Lung (tissue), 12 donors: ENCODE measurements around the gene RDX. TPM values are rescaled to one million over a fixed set of nuclear protein-coding genes. Genes with fewer than 3 reads are reported as not detected.

Experiments
- ATAC-seq: fragments of 200-7000 bp; cut with Tn5 transposase; one replicate; pipeline ENCODE4 v1.9.1; 2020; ENCODE audit warnings: moderate number of reproducible peaks; ENCODE audit not compliant: insufficient read depth, low FRiP score
- DNase-seq, 3 donors: peaks; one replicate each; pipeline ENCODE4 v3.0.0-alpha.2; 2013 to 2017
- H3K27ac ChIP-seq, 2 donors: one replicate each; pipeline ENCODE4 v1.5.1; 2013; ENCODE audit warnings: mild to moderate bottlenecking in 2 of 2, moderate library complexity in 2 of 2, control low read depth in 1 of 2, inconsistent platforms in 1 of 2, low read depth in 1 of 2, low read length in 1 of 2
- H3K27me3 ChIP-seq, 3 donors: one replicate each; pipeline ENCODE4 v1.5.1; 2013; ENCODE audit warnings: low read length in 2 of 3; ENCODE audit not compliant: control insufficient read depth in 3 of 3, insufficient read depth in 3 of 3
- H3K36me3 ChIP-seq, 4 donors: one replicate each; pipeline ENCODE4 v1.5.1; 2013; ENCODE audit warnings: low read length in 4 of 4, mild to moderate bottlenecking in 1 of 4, moderate library complexity in 1 of 4; ENCODE audit not compliant: control insufficient read depth in 4 of 4, insufficient read depth in 4 of 4
- H3K4me1 ChIP-seq, 5 donors: one replicate each; pipeline ENCODE4 v1.5.1; 2013; ENCODE audit warnings: low read length in 5 of 5, mild to moderate bottlenecking in 2 of 5, moderate library complexity in 1 of 5; ENCODE audit not compliant: control insufficient read depth in 5 of 5, insufficient read depth in 5 of 5
- H3K4me3 ChIP-seq: one replicate; pipeline ENCODE4 v1.5.1; 2013; ENCODE audit warnings: mild to moderate bottlenecking, control low read depth, moderate library complexity
- H3K9ac ChIP-seq, 2 donors: one replicate each; pipeline ENCODE4 v1.5.1; 2013; ENCODE audit warnings: low read length in 2 of 2, control low read depth in 1 of 2; ENCODE audit not compliant: insufficient read depth in 1 of 2
- H3K9me3 ChIP-seq, 4 donors: one replicate each; pipeline ENCODE4 v1.5.1; 2013; ENCODE audit warnings: low read length in 3 of 4, mild to moderate bottlenecking in 1 of 4, moderate library complexity in 1 of 4; ENCODE audit not compliant: control insufficient read depth in 4 of 4, insufficient read depth in 3 of 4
- CTCF ChIP-seq: IDR thresholded peaks from 2 replicates; pipeline ENCODE4 v1.5.1; 2012; ENCODE audit warnings: mild to moderate bottlenecking; ENCODE audit errors: control extremely low read depth, extremely low read depth
- WGBS, 2 donors: extraction: QIAGEN DNeasy Blood & Tissue Kit; methylation state at CpG; one replicate each; pipeline ENCODE4 v1.1.7; 2013; 5-methylcytosine and 5-hydroxymethylcytosine counted together
- polyA plus RNA-seq, 2 donors: library from polyadenylated mRNA; stranded (reverse); fragments of 200-250 nt; gene quantifications; one replicate each; pipeline ENCODE4 v1.2.1, GENCODE V29; 2013
- total RNA-seq, 2 donors: library from RNA; depleted of rRNA in 1 of 2; stranded (reverse); fragments of >200 nt in 1 of 2; gene quantifications; one replicate each; pipeline ENCODE4 v1.2.1, GENCODE V29; 2014 to 2021
- donor health status: control.
- donor health status: control.
- donor health status: Bipolar disorder and iron deficiency.
- donor health status: healthy.
- donor health status: DM: yes; HTN: yes; CAD: no.

RDX gene
- total and polyA plus RNA-seq, 4 donors = 21.8 to 144 (median 59.2) TPM

- no peak for TF ChIP-seq CTCF
- no peak for ATAC-seq
- H3K4me1 ChIP-seq = peaks cover 0 to 3% (median 0%) of the 10 kb centered on the region in 5 donors
- no peak overlapping the region for H3K27ac ChIP-seq
- no peaks in the 10 kb centered on the region for H3K36me3 ChIP-seq
- H3K4me3 ChIP-seq = no peak overlapping the region
- H3K27me3 ChIP-seq = no peaks in the 10 kb centered on the region
- WGBS, 2 donors = 85 to 88% methylated on average over 3 of the region's 3 CpGs
- H3K9ac ChIP-seq = no peak overlapping the region
- H3K9me3 ChIP-seq = peaks cover 0 to 8% (median 0%) of the 10 kb centered on the region in 4 donors
- no peak for DNase-seq
Measured at GRCh38 chr11:110327508-110327907, 31.1 kb upstream of the RDX start.

GRCh38 chr11:110323786-110324185 is 27.4 kb upstream of the RDX start:
- 94 to 97% methylated on average over 4 of the region's 4 CpGs for WGBS, 2 donors
- Histone ChIP-seq H3K4me1 (peaks cover 0 to 5% (median 0%) of the 10 kb centered on the region in 5 donors), H3K36me3 (no peaks in the 10 kb centered on the region), H3K9ac (no peak overlapping the region), H3K27ac (no peak overlapping the region), H3K27me3 (no peaks in the 10 kb centered on the region), H3K4me3 (no peak overlapping the region), H3K9me3 (peaks cover 0 to 4% (median 0%) of the 10 kb centered on the region in 4 donors)
- no peak for TF ChIP-seq CTCF
- DNase-seq = no peak
- ATAC-seq = no peak

- DNase-seq (no peak), ATAC-seq (no peak)
- WGBS, 2 donors = 68 to 78% methylated on average over 3 of the region's 3 CpGs
- TF ChIP-seq CTCF = no peak
- Histone ChIP-seq H3K4me3 (no peak overlapping the region), H3K27ac (no peak overlapping the region), H3K4me1 (peaks cover 0 to 5% (median 0%) of the 10 kb centered on the region in 5 donors), H3K36me3 (no peaks in the 10 kb centered on the region), H3K9me3 (no peaks in the 10 kb centered on the region), H3K9ac (no peak overlapping the region), H3K27me3 (no peaks in the 10 kb centered on the region)
Measured at GRCh38 chr11:110319501-110319900, 23.1 kb upstream of the RDX start.
